Esophagus muscularis mucosa (tissue), 2 donors: ENCODE data around the gene PCDH9.

Experiments used
- EP300 ChIP-seq: sonication (generic); formaldehyde crosslinking; IDR thresholded peaks from one replicate; pipeline ENCODE4 v1.6.1; 2017; ENCODE audit warnings: antibody characterized with exemption
- POLR2A ChIP-seq: fragments of 450-650 bp; IDR thresholded peaks from one replicate; pipeline ENCODE4 v1.6.1; 2017; ENCODE audit warnings: antibody characterized with exemption, moderate library complexity, mild to moderate bottlenecking, low read depth

- TF ChIP-seq EP300: no peak
- TF ChIP-seq POLR2A: no peak
These were observed 259.1 kb downstream of the PCDH9 start for GRCh38 chr13:66971004-66971403.
